ENCODE data around the gene PALD1. TPM values are rescaled to one million over a fixed set of nuclear protein-coding genes. Genes with fewer than 3 reads are reported as not detected.

Gene PALD1
- total RNA-seq, 1 donor from 2014 or later = 6.9 TPM

DNA sequence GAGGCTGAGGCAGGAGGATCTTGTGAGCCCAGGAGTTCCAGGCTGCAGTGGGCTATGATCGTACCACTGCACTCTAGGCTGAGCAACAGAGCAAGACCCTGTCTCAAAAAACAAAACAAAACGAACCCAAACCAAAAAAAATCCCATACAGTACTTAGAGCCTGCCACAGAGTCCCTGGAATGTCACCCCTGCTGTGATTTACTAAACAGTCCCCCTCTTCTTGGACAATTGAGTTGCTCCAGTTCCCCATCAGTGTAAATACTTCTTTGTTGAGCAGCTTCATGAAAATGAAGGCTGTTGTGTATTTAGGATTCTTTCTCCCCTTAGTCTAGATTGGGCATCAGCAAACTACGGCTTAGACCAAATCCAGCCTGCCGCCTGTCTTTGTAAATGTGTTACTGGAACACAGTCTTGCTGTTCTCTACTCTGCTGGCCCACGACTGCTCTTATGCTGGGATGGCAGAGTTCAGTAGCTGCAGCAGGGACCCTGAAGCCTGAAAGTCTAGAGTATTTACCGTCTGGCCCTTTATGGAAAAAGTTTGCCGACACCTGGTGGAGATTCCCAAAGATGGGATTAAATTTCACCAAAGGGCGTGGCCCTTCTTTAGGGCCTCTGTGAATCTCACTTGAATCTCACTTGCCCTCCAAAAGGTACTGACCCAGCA is 57.8 kb downstream of the PALD1 start:
- no peak overlapping the region for H3K27ac ChIP-seq
- H3K4me1 ChIP-seq = no peaks in the 10 kb centered on the region
- no peak overlapping the region for H3K4me3 ChIP-seq
- H3K36me3 ChIP-seq = no peaks in the 10 kb centered on the region
- DNase-seq (ENCODE audit: extremely low spot score in 2 of 2) = no peak
- no peaks in the 10 kb centered on the region for H3K27me3 ChIP-seq
- TF ChIP-seq POLR2A (IDR thresholded peaks at IDR 0.05) = no peak
- TF ChIP-seq, protein P1, sequence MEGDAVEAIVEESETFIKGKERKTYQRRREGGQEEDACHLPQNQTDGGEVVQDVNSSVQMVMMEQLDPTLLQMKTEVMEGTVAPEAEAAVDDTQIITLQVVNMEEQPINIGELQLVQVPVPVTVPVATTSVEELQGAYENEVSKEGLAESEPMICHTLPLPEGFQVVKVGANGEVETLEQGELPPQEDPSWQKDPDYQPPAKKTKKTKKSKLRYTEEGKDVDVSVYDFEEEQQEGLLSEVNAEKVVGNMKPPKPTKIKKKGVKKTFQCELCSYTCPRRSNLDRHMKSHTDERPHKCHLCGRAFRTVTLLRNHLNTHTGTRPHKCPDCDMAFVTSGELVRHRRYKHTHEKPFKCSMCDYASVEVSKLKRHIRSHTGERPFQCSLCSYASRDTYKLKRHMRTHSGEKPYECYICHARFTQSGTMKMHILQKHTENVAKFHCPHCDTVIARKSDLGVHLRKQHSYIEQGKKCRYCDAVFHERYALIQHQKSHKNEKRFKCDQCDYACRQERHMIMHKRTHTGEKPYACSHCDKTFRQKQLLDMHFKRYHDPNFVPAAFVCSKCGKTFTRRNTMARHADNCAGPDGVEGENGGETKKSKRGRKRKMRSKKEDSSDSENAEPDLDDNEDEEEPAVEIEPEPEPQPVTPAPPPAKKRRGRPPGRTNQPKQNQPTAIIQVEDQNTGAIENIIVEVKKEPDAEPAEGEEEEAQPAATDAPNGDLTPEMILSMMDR (IDR thresholded peaks at IDR 0.05) = no peak
- TF ChIP-seq POLR2AphosphoS5 (IDR thresholded peaks at IDR 0.05; ENCODE audit: insufficient read depth in 1 of 2, low read depth in 1 of 2) = no peak
- intact Hi-C loops (cut with DNase I) = loop anchor here (5.0 kb wide), 1 partner anchor 74 kb away; no protein-coding TSS in a partner anchor
- H3K9me3 ChIP-seq = no peaks in the 10 kb centered on the region

DNA sequence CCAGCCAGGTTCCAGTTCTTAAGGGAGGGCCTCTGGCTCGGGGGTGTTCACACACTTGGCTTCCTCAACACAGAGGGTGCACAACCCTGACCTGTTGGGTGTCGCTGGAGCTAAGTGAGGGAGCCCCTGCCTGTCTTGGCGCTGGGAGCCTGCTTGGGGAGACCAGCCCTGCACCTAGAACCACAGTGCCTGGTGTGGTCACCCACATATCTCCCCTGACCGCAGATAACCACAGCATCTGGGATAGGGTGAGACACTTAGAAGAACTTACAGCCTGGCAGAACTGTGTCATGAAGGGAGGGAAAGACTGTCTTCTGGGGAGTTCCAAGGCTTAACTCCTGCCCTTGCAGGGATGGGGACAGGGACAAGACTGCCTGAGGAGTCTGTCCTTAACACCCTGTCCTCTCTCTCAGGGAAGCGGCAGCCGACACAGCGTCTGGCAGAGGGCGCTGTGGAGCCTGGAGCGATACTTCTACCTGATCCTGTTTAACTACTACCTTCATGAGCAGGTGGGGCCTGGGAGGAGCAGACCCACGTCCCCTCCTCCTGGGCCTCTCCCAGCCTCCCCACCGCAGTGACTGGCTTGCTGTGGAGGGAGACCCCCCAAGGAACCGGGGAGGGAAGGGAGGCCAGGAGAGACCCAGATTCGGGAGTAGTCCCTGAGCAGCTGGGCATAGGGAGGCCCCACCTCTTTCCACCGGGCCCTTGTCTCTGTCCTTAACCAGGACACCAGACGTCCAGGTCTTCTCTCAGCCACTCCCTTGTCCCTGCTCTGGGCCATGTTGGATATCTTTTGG is 59.0 kb downstream of the PALD1 start:
- intact Hi-C loops (cut with DNase I) = loop anchor here (5.0 kb wide), 1 partner anchor 75 kb away; no protein-coding TSS in a partner anchor

DNA sequence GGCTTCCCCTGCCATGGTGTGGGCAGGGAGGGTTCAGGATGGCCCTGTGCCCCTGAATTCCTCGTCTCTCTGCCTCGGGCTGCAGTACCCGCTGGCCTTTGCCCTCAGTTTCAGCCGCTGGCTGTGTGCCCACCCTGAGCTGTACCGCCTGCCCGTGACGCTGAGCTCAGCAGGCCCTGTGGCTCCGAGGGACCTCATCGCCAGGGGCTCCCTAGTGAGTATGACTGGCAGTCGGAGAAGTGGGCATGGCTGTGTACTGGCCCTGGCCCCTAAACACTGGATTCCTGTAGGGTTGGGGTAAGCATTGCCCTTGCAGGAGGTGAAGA is 59.6 kb downstream of the PALD1 start:
- Histone ChIP-seq H3K27me3 (no peaks in the 10 kb centered on the region), H3K4me3 (no peak overlapping the region), H3K36me3 (no peaks in the 10 kb centered on the region), H3K27ac (no peak overlapping the region), H3K4me1 (no peaks in the 10 kb centered on the region), H3K9me3 (no peaks in the 10 kb centered on the region)
- intact Hi-C loops (cut with DNase I) = loop anchor here (5.0 kb wide), 1 partner anchor 76 kb away; no protein-coding TSS in a partner anchor
- no peak for DNase-seq (ENCODE audit: extremely low spot score in 2 of 2)
- no peak for TF ChIP-seq POLR2A (IDR thresholded peaks at IDR 0.05)
- TF ChIP-seq POLR2AphosphoS5 (IDR thresholded peaks at IDR 0.05; ENCODE audit: insufficient read depth in 1 of 2, low read depth in 1 of 2) = no peak
- TF ChIP-seq, protein P1 (IDR thresholded peaks at IDR 0.05) = no peak

More for the DNA sequence above, 59.0 kb downstream of the PALD1 start:
- Histone ChIP-seq H3K4me3 (no peak overlapping the region), H3K27me3 (no peaks in the 10 kb centered on the region), H3K27ac (no peak overlapping the region), H3K36me3 (no peaks in the 10 kb centered on the region), H3K9me3 (no peaks in the 10 kb centered on the region), H3K4me1 (no peaks in the 10 kb centered on the region)
- TF ChIP-seq POLR2A (IDR thresholded peaks at IDR 0.05) (no peak), POLR2AphosphoS5 (IDR thresholded peaks at IDR 0.05; ENCODE audit: insufficient read depth in 1 of 2, low read depth in 1 of 2) (no peak)
- TF ChIP-seq, protein P1 (IDR thresholded peaks at IDR 0.05) = no peak
- DNase-seq (ENCODE audit: extremely low spot score in 2 of 2) = no peak

DNA sequence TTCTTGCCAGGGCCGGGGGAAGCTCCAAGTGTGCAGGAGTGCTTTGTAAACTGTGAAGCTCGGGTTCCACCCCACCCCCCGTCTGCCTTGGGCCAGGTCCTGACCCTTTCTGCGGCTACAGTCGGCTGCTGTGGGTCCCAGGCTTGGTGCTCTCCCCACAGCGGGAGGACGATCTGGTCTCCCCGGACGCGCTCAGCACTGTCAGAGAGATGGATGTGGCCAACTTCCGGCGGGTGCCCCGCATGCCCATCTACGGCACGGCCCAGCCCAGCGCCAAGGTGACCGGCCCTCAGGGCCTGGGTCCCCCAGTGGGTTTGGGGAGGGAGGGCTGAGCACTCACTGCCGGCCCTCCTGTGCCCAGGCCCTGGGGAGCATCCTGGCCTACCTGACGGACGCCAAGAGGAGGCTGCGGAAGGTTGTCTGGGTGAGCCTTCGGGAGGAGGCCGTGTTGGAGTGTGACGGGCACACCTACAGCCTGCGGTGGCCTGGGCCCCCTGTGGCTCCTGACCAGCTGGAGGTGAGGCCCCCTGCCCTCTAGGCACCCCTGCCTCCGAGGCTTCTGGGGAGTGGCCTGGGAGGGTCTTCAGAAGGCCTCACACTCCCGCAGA is 60.3 kb downstream of the PALD1 start:
- no peaks in the 10 kb centered on the region for H3K36me3 ChIP-seq
- no peaks in the 10 kb centered on the region for H3K4me1 ChIP-seq
- H3K27me3 ChIP-seq = no peaks in the 10 kb centered on the region
- intact Hi-C loops (cut with DNase I) = loop anchor here (5.0 kb wide), 1 partner anchor 77 kb away; no protein-coding TSS in a partner anchor
- H3K27ac ChIP-seq = no peak overlapping the region
- DNase-seq (ENCODE audit: extremely low spot score in 2 of 2) = no peak
- no peaks in the 10 kb centered on the region for H3K9me3 ChIP-seq
- H3K4me3 ChIP-seq = no peak overlapping the region
- TF ChIP-seq POLR2A (IDR thresholded peaks at IDR 0.05) (no peak), POLR2AphosphoS5 (IDR thresholded peaks at IDR 0.05; ENCODE audit: insufficient read depth in 1 of 2, low read depth in 1 of 2) (no peak)
- TF ChIP-seq, protein P1 (IDR thresholded peaks at IDR 0.05) = no peak
